IPS DF 4.7 (cell line): ENCODE data around the gene ITIH4.

Experiments used
- DNase-seq: peaks from one replicate; pipeline ENCODE4 v3.0.0-alpha.2; 2013; ENCODE audit warnings: low spot score; ENCODE audit errors: extremely low read depth

Gene ITIH4

GRCh38 chr3:52800079-52800478, 30.4 kb downstream of the ITIH4 start:
- DNase-seq = no peak

DNA sequence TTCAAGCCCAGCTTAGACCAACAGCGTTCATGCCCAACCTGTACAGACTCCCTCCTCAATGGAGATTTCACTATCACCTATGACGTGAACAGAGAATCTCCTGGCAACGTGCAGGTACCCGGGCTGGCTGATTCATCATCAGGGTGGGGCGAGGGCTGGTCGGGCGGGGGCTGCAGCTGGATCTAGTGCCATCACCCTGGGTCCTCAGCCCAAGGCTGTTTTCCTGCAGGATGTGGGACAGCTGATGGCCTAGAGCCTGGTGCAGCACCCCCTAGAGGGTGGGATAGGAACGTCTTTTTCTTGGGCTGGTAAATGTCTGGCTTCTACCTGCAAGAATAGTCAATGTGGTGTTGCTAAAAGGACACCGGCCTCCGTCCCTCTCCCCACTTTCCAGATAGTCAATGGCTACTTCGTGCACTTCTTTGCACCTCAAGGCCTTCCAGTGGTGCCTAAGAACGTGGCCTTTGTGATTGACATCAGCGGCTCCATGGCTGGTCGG, 31.4 kb downstream of the ITIH4 start:
- no peak for DNase-seq

DNA sequence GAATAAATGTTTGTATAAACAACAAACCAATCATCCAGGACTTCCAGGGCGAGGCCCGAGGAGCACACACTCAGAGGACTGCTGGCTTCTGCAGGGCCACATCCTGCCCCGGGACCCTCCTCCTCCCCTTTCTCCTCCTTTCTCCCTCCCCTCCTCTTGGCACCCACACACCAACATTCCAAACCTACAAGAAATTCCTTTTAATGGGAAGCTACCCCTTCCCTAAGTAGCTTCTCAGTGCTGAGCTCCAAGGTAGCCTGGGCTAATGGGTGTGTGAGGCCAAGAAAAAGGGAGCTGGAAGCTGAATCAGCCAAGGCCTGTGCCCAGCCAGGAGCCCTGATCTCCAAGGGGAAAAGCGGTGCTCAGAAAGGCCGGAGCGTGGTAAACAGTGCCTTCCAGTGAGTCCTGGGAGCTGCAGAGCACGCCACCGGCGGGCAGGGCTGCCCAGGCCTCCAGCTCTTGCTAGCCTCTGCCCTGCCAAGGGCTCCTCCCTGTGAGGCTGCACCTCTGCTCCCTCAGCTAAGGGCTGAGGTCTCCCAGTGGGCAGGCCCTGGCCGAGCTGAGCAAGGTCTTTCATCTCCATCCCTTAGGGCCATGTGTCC, 32.0 kb downstream of the ITIH4 start:
- no peak for DNase-seq

- DNase-seq = no peak
These were observed 34.1 kb downstream of the ITIH4 start for GRCh38 chr3:52796411-52796810.

DNA sequence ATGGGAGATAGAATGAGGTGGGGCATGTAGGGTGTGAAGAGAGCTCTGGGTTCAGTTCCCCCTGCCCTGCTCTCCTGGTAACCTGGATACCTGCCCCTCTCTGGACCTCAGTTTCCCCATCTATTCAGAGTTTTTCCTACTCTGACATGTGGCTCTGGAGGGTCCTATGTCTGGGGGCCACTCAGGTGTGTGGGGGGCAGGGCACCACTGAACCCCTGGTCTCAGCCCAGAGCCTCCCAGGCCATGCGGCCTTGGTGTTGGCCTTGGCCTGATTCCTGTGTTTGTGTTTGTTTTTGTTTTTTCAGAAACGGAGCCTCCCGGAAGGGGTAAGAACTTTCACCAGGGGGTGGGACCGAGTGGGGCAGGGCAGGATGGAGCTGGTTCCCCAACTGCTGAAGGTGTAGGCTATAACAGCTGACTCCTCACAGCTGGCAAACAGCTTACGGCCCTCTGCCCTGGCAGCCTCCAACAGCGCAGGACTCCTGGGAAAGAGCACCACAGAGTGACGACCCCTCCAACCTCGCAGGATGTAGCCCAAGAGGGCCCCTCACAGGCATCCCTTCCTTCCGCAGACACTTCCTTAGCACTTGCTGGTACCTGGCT, 35.1 kb downstream of the ITIH4 start:
- DNase-seq = no peak

- no peak for DNase-seq
These were observed 35.8 kb downstream of the ITIH4 start, which contains the start of gene ITIH3 for GRCh38 chr3:52794612-52795099. TSS of gene ITIH3 (plus strand) at chr3:52794796. CDS start at chr3:52794804, 8 bp downstream.

DNA sequence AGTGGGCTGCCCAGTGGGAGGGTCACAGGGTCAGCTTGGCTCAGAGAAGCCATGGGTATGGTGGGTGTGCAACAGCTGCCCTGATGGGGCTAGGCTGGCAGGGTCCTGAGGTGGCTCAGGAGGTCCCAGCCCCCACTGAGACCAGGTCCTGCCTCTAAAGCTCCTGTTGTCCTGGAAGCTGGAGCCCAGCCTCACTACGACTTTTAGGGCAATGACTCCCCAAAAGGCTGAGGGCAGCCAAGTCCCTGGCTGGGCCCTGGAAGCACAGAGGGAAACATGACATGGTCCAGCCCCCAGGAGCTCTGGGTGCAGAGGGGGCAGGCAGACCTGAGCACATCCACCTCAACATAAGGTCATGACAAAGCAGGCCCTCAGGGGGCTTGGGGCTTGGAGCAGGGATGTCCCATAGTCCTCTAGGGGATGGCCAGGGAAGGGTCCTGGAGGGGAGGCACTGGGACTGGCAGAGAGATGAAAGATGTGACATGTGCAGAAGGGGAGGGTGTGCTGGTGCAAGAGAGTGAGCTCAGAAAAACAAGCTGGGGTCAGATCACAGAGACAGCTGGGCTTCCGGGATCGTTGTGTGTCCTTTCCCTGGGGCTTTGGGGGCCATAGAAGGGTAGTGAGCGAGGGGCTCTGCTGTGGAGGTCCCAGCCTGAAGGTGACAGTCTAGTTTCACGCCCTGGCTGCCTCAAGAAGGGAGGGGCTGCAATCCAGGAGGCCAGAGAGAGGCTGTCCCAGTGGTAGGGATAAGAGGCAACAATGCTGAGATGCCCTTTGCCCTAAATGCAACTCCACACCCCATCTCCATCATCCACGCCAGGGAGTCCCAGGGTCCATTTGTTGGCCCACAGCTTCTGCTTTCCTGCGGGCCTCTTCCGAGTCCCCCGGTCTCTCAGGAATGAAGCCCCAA, 36.5 kb downstream of the ITIH4 start:
- DNase-seq = no peak

DNA sequence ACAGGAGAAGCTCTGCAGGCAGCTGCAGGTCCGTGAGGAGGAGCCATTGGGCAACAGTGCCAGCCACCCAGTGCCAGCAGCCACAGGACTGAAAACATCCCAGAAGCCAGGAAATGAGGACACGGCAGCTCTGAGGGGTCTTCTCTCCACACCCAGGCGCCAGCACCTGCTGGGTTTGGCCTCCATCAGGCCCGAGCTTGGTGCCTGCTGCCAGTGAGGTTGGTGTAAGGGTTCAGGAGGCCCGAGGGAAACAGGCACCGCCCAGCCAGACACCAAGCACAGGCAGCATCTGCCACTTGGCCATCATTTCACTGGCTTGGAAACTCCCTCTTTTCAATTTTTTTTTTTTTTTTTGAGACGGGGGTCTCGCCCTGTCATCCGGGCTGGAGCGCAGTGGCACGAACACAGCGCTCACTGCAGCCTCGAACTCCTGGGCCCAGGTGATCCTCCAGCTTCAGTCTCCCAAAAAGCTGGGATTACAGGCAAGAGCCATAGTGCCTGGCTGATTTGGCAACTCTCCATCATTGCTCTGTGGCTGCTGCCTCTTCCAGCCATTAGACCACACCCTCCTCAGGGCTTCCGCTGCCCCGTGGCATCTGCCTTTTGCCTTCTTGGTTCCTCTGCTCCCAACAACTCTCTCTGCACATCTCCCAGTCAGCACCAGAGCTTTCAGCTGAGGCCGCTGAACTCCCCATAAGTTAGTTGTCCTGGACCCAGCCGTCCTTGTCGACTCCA, 37.3 kb downstream of the ITIH4 start:
- DNase-seq = no peak

DNA sequence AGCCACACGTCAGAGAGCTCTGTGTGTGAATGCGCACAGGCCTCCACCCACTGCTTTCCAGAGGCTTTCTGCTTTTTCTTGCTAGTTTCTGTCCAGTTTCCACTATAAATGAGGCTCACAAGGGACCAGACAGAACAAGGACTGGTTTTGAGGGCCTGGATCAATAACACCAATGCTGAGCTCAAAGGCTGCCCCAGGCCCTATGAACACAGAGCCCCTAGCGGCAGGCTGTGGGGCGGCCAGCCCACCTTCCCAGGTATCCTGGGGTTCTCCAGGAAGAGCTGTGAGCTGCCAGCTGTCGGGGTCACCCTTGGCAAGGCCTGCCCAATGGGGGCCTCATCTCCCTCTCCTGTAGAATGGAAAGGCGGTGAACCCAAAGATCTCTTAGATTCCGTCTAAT, 38.1 kb downstream of the ITIH4 start:
- DNase-seq = no peak

DNA sequence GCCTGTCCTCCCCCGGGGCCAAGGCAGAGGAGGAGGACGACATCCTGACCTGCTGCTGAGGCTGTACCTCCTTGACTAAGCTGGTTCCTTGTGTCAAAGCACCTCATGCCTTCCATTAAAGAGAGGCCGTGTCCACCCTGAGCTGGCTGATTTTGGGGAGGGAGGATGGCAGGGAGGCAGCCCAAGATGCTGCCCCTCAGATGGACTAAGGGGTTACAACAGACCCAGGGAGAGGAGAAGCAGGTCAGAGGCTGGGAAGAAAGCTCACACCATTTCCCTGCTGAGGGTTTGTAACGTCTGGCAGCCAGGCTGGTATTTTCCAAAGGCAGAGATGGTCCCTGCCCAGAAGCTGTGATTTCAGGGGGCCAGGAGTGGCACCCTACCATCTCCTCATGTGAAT, 38.5 kb downstream of the ITIH4 start:
- DNase-seq = no peak

DNA sequence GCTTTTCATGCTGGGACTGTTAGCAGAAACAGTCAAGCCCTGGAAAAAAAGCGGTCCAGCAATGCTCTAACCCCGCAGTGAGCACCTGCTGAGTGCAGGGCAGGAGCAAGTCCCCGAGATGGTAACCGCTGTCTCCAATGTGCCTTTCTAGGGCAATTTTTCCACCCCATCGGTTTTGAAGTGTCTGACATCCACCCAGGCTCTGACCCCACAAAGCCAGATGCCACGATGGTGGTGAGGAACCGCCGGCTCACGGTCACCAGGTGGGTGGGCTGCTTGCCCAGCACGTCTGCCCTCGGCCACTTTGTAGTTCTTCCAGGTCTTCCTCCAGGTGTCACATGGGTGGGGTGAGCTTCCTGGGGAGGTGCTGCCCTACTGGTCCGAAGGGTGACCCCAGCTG, 39.1 kb downstream of the ITIH4 start:
- no peak for DNase-seq

DNA sequence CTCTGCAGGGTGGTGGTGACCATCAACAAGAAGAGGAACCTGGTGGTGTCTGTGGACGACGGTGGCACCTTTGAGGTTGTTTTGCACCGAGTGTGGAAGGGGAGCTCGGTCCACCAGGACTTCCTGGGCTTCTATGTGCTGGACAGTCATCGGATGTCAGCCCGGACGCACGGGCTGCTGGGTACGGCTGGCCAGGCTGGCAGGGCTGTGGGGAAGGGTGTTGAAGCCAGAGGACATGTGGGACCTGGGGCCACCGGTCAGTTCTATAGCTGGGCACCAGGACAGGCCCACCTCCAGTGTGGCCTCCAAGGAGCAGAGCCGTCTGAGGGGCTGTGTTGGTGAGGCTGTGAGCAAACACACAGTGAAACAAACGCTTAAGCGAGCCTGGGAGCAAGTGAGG, 39.7 kb downstream of the ITIH4 start:
- no peak for DNase-seq

GRCh38 chr3:52790337-52790736, 40.1 kb downstream of the ITIH4 start:
- DNase-seq = no peak

DNA sequence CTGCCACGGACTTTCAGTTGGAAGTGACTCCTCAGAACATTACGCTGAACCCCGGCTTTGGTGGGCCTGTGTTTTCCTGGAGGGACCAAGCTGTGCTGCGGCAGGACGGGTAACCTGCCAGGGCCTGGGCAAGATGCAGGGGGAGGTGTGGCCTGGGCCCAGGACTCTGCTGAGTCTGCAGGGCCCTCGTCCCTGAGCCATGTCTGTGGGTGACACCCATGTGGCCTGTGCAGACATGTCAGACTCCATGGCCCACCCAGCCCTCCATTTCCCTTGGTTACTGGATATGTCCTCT, 40.8 kb downstream of the ITIH4 start:
- DNase-seq = no peak

DNA sequence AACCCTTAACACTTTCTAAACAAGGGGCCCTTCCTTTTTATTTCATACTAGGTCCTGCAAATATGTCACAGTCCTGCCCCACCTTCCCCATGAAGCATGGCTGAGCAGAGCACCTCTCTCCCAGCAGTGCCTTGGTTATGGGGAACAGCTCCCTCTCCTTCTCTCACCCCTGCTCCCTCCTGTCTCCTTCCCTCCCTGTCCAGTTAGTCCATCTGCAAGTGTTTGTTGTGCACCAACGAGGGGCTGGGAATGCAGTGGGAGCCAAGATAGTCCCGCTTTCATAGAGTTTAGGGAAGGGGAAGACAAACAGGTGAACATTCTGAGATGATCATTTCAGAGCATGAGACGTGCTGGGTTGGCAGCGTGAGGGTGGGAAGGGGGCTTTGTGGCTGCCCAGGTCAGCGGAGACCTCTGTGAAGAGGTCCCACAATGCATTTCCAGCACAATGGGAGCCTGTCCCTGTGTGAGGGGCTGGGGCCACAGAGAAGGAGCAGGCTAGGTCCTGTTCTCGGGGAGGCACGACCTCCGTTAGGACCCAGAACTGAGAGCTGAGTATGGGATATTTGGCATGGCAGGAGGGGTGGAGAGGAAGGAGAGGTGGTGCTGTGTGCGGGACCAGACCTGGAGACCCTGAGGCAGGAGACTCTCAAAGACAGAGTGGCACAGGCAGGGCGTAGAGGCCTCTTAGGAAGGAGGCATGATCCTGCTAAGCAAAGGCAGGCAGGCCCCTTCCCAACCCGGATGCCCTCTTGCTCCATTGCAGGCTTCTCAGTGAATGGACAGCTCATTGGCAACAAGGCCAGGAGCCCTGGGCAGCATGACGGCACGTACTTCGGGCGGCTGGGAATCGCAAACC, 41.4 kb downstream of the ITIH4 start:
- no peak for DNase-seq

DNA sequence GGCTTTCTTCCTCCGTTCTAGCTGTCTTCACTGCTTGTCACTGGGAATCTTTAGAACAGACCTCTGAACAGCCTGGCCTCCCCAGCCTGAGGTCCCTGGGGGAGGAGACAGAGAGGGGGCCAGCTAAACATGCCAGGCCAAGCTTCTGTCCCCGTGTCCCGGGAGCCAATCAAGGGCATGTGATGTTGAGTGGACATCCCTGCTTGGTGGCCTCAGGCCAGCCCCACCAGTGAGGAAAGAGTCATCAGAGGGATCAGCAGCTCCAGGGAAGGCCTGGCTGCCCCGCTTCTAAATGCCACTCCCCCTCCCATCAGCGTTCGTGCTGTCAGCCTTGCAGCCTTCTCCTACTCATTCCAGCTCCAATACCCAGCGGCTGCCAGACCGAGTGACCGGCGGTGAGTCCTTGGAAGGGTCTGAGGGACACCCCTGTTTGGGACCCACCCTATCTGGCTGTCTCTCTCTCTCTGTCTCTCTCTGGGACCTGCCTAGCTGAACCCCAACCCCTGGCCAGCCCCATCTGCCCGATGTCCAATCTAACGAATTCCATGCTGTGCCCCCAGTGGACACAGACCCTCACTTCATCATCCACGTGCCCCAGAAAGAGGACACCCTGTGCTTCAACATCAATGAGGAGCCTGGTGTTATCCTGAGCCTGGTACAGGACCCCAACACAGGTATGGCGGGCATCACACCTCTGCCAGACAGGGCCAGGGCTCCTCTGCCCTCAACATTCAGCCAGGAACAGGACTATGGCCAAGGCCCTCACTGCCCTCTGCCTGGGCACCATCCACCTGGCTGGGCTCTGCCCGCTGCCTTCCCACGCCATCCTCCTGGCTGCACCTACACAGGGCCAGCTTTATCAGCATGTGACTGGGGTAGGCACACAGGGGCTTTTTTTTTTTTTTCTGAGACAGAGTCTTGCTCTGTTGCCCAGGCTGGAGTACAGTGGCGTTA, 42.5 kb downstream of the ITIH4 start:
- no peak for DNase-seq

GRCh38 chr3:52787246-52787645, 43.2 kb downstream of the ITIH4 start:
- DNase-seq = no peak

GRCh38 chr3:52786330-52787215, 43.9 kb downstream of the ITIH4 start:
- DNase-seq = no peak
